Measurements from ENCODE around the gene ATRNL1.

ATRNL1 gene

DNA sequence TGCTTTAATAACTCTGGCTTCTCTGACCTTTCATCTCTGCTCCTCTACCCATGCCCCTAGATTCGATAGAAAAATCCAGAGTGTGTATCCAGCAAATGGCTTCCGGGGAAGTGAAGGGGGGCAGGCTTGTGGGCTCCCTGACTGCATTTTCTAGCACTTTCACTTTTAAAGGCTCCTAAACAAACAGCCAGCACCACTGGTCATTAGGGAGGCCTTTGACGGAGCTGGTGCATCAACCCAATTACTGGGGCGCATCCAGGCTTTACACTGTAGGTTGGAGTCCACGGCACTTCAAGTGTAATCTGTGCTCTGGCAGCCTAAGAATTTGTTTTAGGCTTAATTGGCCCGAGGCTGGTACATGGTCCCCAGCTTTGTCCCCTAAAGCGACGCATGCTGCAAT lies 887.9 kb downstream of the ATRNL1 start:
- no peak for DNase-seq (ENCODE audit: low read depth)

DNA sequence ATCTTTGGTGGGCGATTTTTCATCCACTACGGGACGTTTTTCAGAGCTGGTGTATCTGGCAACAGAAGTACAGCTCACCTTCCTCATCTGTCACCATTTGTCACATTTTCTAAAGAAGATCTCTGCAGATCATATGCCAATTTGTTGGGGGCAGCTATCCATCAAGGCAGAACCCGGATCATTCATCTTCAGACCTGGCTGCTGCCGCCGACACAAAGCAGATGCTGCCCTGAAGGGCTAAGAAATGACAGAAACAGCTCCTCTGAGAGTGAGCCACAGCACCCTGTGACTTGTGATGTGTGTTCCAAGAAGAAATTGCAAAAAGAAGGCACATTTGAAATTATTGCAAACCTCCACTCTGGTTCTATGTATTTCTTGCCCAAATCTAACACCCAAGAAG lies 888.9 kb downstream of the ATRNL1 start:
- DNase-seq (ENCODE audit: low read depth): no peak

DNA sequence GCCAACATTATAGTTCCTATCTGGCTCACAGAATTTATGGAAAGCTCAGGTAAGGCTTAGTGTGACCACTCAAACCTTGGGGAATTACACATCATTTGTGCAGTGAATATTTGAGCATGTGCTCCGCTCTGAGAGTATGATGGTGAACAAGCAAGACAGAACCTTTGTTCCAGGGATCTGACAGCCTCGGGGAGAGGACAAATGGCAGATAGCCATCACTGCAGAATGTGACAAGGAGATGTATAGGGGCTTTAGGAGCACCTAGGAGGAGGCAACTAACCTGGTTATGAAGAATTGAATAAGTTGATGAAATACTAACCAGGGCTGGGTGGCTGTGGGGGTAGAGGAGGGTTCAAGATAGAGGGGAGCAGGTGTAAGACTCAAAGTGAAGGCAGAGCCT lies 889.4 kb downstream of the ATRNL1 start:
- DNase-seq (ENCODE audit: low read depth): no peak

DNA sequence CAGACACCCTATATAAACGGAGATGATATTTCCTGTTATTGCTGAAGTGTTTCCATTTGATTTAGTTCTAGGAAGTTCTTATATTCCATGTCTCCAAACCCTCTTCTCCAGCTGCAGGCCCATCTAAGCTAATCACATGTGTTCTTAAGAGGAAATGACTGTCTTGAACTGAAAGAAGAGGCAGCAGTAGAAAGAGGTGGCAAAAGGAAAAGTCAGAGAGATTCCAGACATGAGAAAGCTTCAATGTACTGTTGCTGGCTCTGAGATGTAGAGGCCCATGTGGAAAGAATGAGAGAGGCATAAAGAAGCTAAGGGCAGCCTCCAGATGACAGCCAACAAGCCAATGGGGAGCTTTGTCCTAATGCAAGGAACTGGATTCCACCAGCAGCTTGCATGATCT lies 892.6 kb downstream of the ATRNL1 start:
- no peak for DNase-seq (ENCODE audit: low read depth)

DNA sequence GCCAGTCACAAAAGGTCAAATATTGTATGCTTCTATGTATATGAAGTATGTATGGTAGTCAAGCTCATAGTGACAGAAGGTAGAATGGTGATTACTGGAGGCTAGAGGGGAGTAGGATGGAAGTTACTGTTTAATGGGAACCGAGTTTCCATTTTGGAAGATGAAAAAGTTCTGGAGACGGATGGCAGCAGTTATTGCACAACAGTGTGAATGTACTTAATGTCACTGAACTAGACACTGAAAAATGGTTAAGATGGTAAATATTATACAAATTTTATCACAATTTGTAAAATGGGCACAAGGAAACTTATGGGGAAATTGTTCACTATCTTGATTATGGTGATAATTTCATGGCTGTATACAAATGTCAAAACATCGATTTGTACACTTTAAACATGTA lies 895.2 kb downstream of the ATRNL1 start:
- DNase-seq (ENCODE audit: low read depth): no peak

DNA sequence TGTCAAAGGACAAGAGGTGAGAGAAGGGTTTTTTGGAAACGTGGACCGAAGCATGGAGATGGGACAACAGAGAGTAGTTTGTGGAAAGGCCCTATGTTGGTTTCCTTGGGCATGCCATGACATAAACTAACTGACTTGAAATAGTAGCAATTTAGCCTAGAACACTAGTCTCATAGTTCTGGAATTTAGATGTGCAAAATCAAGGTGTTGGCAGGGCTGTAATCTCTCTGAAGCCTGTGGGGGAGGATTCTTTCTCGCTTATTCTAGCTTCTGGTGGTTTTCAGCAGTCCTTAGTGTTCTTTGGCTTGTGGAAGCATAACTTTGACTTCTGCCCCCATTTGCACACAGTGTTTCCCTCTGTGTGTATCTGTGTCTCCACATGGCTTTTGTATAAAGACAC lies 896.5 kb downstream of the ATRNL1 start:
- DNase-seq (ENCODE audit: low read depth): no peak

DNA sequence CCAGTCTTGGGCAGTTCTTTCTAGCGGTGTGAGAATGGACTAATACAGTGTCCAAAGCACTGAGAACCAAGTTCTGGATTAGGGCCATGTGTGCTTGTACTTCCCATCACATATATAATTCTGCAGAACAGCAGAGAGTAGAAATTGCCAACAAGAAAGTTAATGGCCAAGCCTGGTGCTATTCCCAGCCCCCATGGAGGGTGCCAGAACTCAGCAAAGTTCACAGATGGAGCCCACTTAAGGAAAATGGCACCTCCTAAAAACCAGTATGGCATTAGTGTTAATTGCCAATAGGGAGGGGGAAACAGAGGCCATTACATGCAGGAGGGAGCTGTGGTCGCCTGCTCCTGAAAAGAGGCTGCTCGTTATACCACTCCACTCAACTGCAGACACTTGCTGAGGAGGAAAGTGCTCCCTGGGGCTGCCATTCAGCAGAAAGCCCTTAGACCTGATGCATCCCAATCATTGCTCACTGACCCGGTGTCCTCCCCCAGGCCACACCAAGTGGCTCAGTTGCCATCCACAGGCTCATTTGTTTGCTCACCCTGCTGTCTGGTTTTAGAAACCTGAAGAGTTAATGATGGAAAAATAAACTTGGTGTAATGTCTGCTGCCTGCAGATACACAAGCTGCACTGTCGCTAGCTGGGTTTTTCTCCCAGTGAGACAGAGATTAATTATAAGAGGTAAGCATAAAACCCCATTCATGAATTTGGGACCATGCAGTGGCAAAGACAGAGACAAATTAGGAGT lies 899.2 kb downstream of the ATRNL1 start:
- no peak for DNase-seq (ENCODE audit: low read depth)

DNA sequence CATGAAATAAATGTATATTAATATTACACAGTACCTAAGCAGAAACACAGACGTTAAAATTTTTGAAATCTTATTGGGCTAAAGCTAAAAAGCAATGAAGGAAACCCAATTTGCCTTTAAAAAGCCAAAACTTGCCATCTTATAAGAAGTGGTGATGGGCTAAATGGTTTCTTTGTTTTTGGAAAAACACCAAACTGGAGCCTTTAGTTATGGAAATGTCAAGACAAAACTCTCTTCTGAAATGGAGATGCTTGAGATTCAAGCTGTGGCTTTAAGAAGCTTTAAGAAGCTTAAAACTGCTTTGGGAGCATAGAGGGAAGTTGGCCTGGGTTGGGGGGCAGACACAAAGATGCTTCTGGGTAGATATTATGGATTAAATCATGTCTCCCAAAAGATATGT lies 902.9 kb downstream of the ATRNL1 start:
- DNase-seq (ENCODE audit: low read depth): no peak

DNA sequence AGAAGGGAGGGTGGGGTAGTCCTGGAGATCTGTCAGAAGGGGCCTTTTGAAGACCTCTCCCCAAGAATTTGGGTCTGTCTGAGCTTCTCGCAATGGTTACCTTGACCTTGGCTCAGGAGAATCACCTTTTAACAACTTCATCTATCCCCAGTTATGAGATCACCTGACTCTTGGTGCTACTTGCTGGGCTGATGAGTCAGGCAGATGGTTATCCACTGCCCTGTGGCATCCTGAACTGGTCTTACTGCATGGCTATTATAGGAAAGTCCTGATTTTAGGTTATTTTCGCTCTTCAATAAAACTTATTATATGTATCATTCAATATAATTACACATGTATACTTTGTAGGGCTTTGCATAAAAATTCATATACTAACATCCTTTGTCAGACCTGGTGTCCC lies 905.1 kb downstream of the ATRNL1 start:
- no peak for DNase-seq (ENCODE audit: low read depth)

Data from GM04503 (cell line).